ENCODE data around the gene MAPK12. TPM values are rescaled to one million over a fixed set of nuclear protein-coding genes. Genes with fewer than 3 reads are reported as not detected.

MAPK12 gene
- total RNA-seq, 1 experiment from 2014 or later = 24.9 TPM

- CTCF ChIA-PET = interaction anchor here (1.0 to 1.1 kb wide), 2 partner anchors 74 to 113 kb away, joined by 3 read pairs; no protein-coding TSS in a partner anchor
- Mint-ChIP-seq H3K27me3 (ENCODE audit: insufficient read depth, unreplicated experiment) (no peaks in the 10 kb centered on the region), H3K27ac (ENCODE audit: low read depth, unreplicated experiment) (no peak overlapping the region), H3K9me3 (ENCODE audit: unreplicated experiment) (no peaks in the 10 kb centered on the region), H3K4me1 (ENCODE audit: insufficient read depth, unreplicated experiment) (no peaks in the 10 kb centered on the region), H3K4me3 (ENCODE audit: unreplicated experiment) (no peak overlapping the region), H3K36me3 (ENCODE audit: insufficient read depth, unreplicated experiment) (peaks cover 50% of the 10 kb centered on the region)
- no peak for TF ChIP-seq CTCF (IDR thresholded peaks at IDR 0.05; ENCODE audit: unreplicated experiment)
- no TSS peak for BruUV-seq (replicated peaks)
- POLR2A ChIA-PET = no interaction called here
- intact Hi-C loops (cut with micrococcal nuclease) = no loop called here
- DNase-seq (ENCODE audit: unreplicated experiment) = no peak
These were observed 33.1 kb downstream of the MAPK12 start for GRCh38 chr22:50228366-50228765.

DNA sequence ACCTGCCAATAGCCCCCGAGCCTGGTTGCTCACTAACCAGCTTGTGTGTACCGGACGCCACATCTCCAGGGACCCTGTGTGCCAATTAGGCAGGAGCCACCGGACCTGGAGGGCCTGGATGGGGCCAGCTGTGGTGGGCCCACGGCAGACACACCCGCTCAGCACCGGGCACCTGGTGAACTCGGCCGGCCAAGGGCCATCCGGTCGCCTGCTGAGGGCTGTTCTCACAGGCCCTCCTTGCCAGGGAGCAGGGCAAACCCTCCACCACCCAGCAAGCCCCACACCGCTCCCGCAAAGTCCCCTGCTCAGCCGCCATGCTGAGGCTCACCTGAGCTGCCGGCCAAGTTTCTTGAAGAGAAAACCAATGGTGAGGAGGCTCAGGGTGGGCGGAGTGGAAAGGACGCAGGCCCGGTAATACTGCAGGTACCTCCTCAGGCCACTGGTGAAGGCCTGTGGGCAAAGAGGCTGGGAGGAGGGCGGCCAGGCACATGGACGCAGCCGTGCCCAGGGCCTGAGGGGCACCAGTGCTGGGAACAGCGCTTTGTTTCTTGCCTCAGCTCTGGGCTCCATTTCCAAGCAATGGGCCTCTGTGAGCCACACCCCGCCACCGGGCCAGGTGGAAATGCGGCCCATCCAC is 33.8 kb downstream of the MAPK12 start:
- Mint-ChIP-seq H3K36me3 (ENCODE audit: insufficient read depth, unreplicated experiment) (peaks cover 55% of the 10 kb centered on the region), H3K9me3 (ENCODE audit: unreplicated experiment) (no peaks in the 10 kb centered on the region), H3K4me1 (ENCODE audit: insufficient read depth, unreplicated experiment) (no peaks in the 10 kb centered on the region), H3K27ac (ENCODE audit: low read depth, unreplicated experiment) (no peak overlapping the region), H3K4me3 (ENCODE audit: unreplicated experiment) (no peak overlapping the region), H3K27me3 (ENCODE audit: insufficient read depth, unreplicated experiment) (no peaks in the 10 kb centered on the region)
- intact Hi-C loops (cut with micrococcal nuclease) = no loop called here
- ChIA-PET CTCF (interaction anchor here (0.6 to 1.1 kb wide), 4 partner anchors 21 to 114 kb away, joined by 3 read pairs; no protein-coding TSS in a partner anchor), POLR2A (no interaction called here)
- TF ChIP-seq CTCF (IDR thresholded peaks at IDR 0.05; ENCODE audit: unreplicated experiment) = no peak
- BruUV-seq (replicated peaks) = no TSS peak
- no peak for DNase-seq (ENCODE audit: unreplicated experiment)

- intact Hi-C loops (cut with micrococcal nuclease) = no loop called here
- H3K9me3 Mint-ChIP-seq (ENCODE audit: unreplicated experiment) = no peaks in the 10 kb centered on the region
These were observed 34.7 kb downstream of the MAPK12 start for GRCh38 chr22:50226875-50227165.

More at GRCh38 chr22:50226875-50227165, 34.7 kb downstream of the MAPK12 start:
- Mint-ChIP-seq H3K27me3 (ENCODE audit: insufficient read depth, unreplicated experiment) (no peaks in the 10 kb centered on the region), H3K27ac (ENCODE audit: low read depth, unreplicated experiment) (no peak overlapping the region), H3K4me3 (ENCODE audit: unreplicated experiment) (no peak overlapping the region), H3K36me3 (ENCODE audit: insufficient read depth, unreplicated experiment) (peaks cover 49% of the 10 kb centered on the region), H3K4me1 (ENCODE audit: insufficient read depth, unreplicated experiment) (no peaks in the 10 kb centered on the region)
- TF ChIP-seq CTCF (IDR thresholded peaks at IDR 0.05; ENCODE audit: unreplicated experiment) = no peak
- ChIA-PET POLR2A (interaction anchor here (0.6 kb wide), 1 partner anchor 96 kb away, joined by 3 read pairs; no protein-coding TSS in a partner anchor), CTCF (interaction anchor here (1.1 kb wide), 1 partner anchor 20 kb away, joined by 3 read pairs; no protein-coding TSS in a partner anchor)
- DNase-seq (ENCODE audit: unreplicated experiment) = no peak
- no TSS peak for BruUV-seq (replicated peaks)
